HepG2 (cell line): ENCODE results near the gene LRRC8C.

Experiments
- CAMTA2 ChIP-seq: sonication (generic); formaldehyde crosslinking; IDR thresholded peaks from 2 replicates; pipeline ENCODE4 v1.4.0; 2020; ENCODE audit warnings: mild to moderate bottlenecking, missing genetic modification reagents, borderline replicate concordance
- CENPX ChIP-seq: sonication (generic); formaldehyde crosslinking; IDR thresholded peaks from 2 replicates; pipeline ENCODE4 v1.9.0; 2021; ENCODE audit warnings: mild to moderate bottlenecking, missing genetic modification reagents, moderate library complexity
- MAF1 ChIP-seq: sonication (generic); formaldehyde crosslinking; IDR thresholded peaks from 2 replicates; pipeline ENCODE4 v1.5.0; 2020; ENCODE audit warnings: missing genetic modification reagents, borderline replicate concordance
- NR2C2 ChIP-seq: sonication (generic); formaldehyde crosslinking; IDR thresholded peaks from 2 replicates; pipeline ENCODE4 v1.4.0; 2020; ENCODE audit warnings: missing genetic modification reagents, mild to moderate bottlenecking, moderate library complexity, borderline replicate concordance
- POLR2A ChIP-seq, 2 experiments: IDR thresholded peaks; 2 replicates each; pipeline ENCODE4 v1.6.1; 2011; ENCODE audit warnings: low read depth in 2 of 2, low read length in 2 of 2, mild to moderate bottlenecking in 1 of 2, moderate library complexity in 1 of 2; ENCODE audit not compliant: insufficient read depth in 1 of 2
- ZKSCAN5 ChIP-seq: sonication (generic); formaldehyde crosslinking; IDR thresholded peaks from 2 replicates; pipeline ENCODE4 v1.5.1; 2020; ENCODE audit warnings: mild to moderate bottlenecking, missing genetic modification reagents
- ZNF121 ChIP-seq: sonication (generic); formaldehyde crosslinking; IDR thresholded peaks from 2 replicates; pipeline ENCODE4 v1.5.0; 2020; ENCODE audit warnings: mild to moderate bottlenecking, missing genetic modification reagents
- ZNF33B ChIP-seq: sonication (generic); formaldehyde crosslinking; IDR thresholded peaks from 2 replicates; pipeline ENCODE4 v1.5.1; 2020; ENCODE audit warnings: mild to moderate bottlenecking, missing genetic modification reagents
- ZNF530 ChIP-seq: sonication (generic); formaldehyde crosslinking; IDR thresholded peaks from 2 replicates; pipeline ENCODE4 v1.5.0; 2020; ENCODE audit warnings: low read depth, mild to moderate bottlenecking, missing genetic modification reagents
- ZNF788 ChIP-seq: sonication (generic); formaldehyde crosslinking; IDR thresholded peaks from 2 replicates; pipeline ENCODE4 v1.5.0; 2020; ENCODE audit warnings: mild to moderate bottlenecking, missing genetic modification reagents, borderline replicate concordance
- TF ChIP-seq, protein P1 (sequence below): IDR thresholded peaks from 2 replicates; pipeline ENCODE4 v1.6.1; 2012; ENCODE audit warnings: low read depth, low read length, improper control_type of control experiment

DNA sequence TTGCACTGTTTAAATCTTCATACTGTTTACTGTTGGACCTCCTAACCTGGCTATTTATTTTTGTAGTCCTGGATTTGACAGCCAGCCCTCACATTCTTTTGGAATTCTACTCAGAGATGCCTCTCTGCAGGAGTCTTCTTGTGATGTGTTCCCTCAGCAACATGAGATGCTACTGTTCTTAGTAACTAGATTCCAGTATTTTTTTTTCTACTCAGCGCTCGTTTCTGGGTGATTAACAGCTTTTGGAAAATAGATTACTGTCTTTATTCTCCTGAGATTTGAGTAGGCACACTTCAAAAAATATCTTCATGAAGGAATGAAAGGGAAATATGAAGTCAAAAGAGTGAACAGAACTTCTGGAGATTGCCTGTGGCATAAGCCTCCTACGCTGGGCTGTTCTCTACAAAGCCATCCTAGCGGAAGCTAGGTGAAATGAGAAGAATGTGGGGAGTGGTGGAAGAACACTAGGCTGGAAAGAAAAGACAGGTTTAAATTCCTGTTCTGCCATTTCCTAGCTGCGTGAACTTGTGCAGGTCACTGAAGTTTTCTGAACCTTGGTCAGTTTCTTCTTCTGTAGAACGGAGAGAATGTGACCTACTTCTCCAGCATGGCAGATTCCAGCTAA, 75.9 kb downstream of the LRRC8C start:
- TF ChIP-seq ZNF121 (CRISPR knock-in tag): no peak
- TF ChIP-seq, protein P1, sequence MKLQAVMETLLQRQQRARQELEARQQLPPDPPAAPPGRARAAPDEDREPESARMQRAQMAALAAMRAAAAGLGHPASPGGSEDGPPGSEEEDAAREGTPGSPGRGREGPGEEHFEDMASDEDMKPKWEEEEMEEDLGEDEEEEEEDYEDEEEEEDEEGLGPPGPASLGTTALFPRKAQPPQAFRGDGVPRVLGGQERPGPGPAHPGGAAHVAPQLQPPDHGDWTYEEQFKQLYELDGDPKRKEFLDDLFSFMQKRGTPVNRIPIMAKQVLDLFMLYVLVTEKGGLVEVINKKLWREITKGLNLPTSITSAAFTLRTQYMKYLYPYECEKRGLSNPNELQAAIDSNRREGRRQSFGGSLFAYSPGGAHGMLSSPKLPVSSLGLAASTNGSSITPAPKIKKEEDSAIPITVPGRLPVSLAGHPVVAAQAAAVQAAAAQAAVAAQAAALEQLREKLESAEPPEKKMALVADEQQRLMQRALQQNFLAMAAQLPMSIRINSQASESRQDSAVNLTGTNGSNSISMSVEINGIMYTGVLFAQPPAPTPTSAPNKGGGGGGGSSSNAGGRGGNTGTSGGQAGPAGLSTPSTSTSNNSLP: no peak
- no peak for TF ChIP-seq CENPX (CRISPR knock-in tag)
- no peak for TF ChIP-seq MAF1 (CRISPR knock-in tag)
- no peak for TF ChIP-seq ZNF33B
- TF ChIP-seq ZNF788 (CRISPR knock-in tag): no peak
- no peak for TF ChIP-seq CAMTA2
- no peak for TF ChIP-seq POLR2A (IDR thresholded peaks at IDR 0.05; ENCODE audit: insufficient read depth in 1 of 2, low read depth in 2 of 2, low read length in 2 of 2)
- TF ChIP-seq NR2C2 (CRISPR knock-in tag): no peak
- TF ChIP-seq ZKSCAN5 (CRISPR knock-in tag): no peak
- no peak for TF ChIP-seq ZNF530 (CRISPR knock-in tag)
